Upper lobe of left lung (tissue), 4 donors: Measurements from ENCODE around the gene IGSF9.

Source experiments
- EP300 ChIP-seq, 4 donors: sonication (generic); formaldehyde crosslinking; IDR thresholded peaks; one replicate each; pipeline ENCODE4 v1.5.1; 2017; ENCODE audit warnings: antibody characterized with exemption in 4 of 4, control low read depth in 2 of 4
- POLR2A ChIP-seq, 4 donors: fragments of 450-650 bp; IDR thresholded peaks; one replicate each; pipeline ENCODE4 v1.5.1; 2016 to 2017; ENCODE audit warnings: antibody characterized with exemption in 4 of 4, mild to moderate bottlenecking in 2 of 4
- POLR2AphosphoS5 ChIP-seq, 2 donors: sonication (generic); formaldehyde crosslinking; IDR thresholded peaks; one replicate each; pipeline ENCODE4 v1.5.1; 2017; ENCODE audit warnings: antibody characterized with exemption in 2 of 2
- TF ChIP-seq, protein P1 (sequence below), 6 experiments: fragments of 450-650 bp in 4 of 6; fragments of 200-600 bp in 2 of 6; sonication (generic) in 2 of 6; IDR thresholded peaks; one replicate each; pipeline ENCODE4 v1.5.1; 2016 to 2019; ENCODE audit warnings: antibody characterized with exemption in 6 of 6

DNA sequence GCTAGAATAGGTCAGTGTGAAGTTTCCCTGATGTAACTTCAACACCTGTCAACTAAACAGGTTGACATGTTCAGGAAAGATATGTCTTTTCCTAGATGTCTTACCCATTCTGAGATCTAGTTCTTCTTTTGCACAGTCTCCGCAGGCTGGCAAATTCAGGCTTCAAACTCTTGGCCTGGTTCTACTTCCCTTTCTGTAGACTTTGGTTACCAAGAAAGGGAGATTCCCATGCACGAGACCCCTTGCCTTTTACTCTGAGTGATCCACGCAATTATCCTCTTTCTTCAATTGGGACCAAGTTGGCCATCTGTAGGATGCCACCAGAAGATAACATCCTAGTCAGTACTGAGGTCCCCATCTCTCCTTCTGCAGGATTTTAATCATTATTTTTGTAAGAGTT lies 47.5 kb downstream of the IGSF9 start:
- TF ChIP-seq, protein P1, sequence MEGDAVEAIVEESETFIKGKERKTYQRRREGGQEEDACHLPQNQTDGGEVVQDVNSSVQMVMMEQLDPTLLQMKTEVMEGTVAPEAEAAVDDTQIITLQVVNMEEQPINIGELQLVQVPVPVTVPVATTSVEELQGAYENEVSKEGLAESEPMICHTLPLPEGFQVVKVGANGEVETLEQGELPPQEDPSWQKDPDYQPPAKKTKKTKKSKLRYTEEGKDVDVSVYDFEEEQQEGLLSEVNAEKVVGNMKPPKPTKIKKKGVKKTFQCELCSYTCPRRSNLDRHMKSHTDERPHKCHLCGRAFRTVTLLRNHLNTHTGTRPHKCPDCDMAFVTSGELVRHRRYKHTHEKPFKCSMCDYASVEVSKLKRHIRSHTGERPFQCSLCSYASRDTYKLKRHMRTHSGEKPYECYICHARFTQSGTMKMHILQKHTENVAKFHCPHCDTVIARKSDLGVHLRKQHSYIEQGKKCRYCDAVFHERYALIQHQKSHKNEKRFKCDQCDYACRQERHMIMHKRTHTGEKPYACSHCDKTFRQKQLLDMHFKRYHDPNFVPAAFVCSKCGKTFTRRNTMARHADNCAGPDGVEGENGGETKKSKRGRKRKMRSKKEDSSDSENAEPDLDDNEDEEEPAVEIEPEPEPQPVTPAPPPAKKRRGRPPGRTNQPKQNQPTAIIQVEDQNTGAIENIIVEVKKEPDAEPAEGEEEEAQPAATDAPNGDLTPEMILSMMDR (IDR thresholded peaks at IDR 0.05), result no peak
- TF ChIP-seq POLR2AphosphoS5 (IDR thresholded peaks at IDR 0.05), result no peak
- no peak for TF ChIP-seq POLR2A (IDR thresholded peaks at IDR 0.05)
- no peak for TF ChIP-seq EP300 (IDR thresholded peaks at IDR 0.05)
